T-helper 1 cell treated with Interleukin-12 subunit alpha and Interleukin-12 subunit beta and Interleukin-4 antibody, amounts not matched to agents 30 ng/mL and 1 ng/mL, for 36 hours (primary cell): ENCODE measurements around the gene ADAM12. TPM values are rescaled to one million over a fixed set of nuclear protein-coding genes. Genes with fewer than 3 reads are reported as not detected.

Experiments used
- intact Hi-C: fragments of 100-400 bp; cut with micrococcal nuclease; formaldehyde crosslinking; loops from one replicate; pipeline ENCODE4 v1.15.1; 2024
- total RNA-seq: library from RNA; stranded (reverse); gene quantifications from 2 replicates; pipeline ENCODE4 v1.2.3, GENCODE V29; 2022

The ADAM12 gene
- total RNA-seq, 1 donor from 2014 or later, result 0.07 TPM

DNA sequence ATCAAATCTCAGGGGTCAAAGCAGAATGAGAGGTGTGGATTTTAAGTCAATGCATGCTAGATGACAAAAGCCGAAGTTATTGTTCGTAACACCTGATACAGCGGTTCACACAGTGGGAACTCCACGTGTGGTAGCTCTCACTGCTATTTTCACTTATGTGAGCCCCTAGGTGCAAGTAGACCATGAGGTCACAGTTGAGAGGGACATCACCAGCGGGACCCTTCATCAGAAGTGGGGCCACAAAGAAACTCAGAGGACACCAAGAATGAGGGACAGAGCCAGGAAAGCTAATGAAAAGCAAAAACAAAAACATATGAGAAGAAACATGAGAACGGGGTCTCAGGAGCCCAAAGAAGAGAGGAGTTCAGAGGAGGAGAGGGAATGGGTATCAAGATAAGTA is 63.5 kb downstream of the ADAM12 start:
- intact Hi-C loops, result no loop called here

DNA sequence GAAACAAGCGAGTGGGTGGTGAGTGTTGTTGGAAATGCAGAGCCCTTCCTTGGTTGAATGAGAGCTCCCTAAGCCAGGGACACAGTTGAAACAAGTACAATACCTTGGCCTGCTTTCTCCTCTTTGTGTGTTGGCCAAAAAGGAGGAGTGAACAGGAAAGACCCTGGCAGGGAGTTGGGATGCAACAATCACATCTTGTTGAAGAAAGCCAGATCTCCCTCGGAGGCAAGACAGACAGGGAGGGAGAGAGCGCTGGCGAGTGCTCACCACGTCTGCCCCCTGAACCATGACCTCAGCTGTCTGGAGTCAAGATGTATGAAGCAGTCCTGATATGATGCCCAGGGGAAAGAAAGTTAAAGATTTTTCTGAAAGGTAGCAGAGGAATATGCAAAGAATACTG is 66.8 kb downstream of the ADAM12 start:
- intact Hi-C loops, result no loop called here

DNA sequence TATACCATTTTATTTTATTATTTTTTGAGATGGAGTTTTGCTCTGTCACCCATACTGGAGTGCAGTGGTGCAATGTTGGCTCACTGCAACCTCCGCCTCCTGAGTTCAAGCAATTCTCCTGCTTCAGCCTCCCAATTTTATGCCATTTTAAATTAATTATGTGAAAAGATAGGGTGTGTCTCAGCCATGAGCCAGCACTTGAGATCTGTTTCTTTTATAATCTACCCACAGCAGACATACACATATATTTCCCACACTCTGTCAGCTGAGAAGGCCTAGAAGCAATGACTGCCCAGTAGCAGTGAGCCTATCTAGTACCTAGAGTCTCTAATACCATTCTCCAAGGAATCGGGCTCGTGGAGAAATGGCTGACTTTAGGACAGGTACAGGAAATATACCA is 70.5 kb downstream of the ADAM12 start:
- intact Hi-C loops, result no loop called here

DNA sequence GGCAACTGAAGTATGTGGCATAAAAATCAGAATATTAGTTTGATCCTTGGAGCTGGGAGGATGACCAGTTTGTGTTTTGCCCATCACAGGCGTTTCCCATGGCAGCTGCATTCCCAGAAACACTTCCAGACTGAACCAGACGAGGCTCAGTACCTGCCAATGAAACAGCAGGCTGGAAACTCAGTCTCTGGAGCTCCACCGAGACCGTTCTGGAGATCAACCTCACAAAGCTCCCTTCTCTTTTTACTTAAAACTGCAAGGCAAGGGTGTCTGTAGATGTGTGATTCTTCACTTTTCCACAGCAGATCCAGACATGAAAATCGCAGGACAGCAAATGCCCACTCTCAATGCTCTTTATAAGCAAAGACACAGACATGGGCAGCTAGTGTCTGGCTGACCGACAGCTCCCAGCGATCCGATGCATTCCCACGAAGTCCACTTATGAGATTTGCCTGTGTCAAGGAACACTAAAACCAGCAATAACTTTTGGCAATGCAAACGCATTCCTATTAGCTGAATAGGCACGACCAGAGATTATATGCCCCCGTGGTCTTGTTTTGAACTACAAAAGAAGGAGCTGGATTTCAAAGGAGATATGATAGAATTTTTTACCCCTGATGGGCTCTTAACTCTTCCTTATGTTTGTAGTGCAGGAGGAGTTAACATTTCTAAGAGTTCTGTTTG is 72.6 kb downstream of the ADAM12 start:
- intact Hi-C loops, result no loop called here

DNA sequence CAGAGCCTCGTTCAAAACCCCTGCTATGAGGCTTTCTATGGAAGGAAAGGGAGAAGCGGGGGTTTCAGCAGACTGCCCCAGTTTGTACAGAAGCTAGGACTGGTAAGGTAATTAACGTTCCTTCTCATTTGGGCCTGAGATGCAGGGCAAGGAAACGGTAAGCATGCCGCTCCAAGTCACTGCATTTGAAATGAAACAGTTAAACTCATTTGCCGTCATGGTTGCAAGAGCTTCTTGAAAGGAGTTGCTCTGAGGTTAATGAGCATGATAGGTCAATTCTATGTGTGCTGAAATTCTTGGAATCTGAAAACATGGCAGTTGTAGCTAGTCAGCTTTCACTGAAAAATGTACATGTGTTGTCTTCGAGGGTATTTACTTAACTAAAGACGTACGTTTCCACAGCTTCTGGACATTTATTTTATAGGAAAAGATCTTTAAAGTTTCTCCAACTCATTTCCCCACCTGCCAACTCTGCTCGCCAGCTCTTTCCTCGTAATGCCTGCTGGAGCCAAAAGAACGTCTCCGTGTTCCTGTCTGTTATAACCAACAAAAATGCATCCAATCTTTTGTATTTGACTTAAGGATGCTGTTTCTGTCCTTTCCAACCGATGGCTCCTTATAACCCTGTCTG is 73.3 kb downstream of the ADAM12 start:
- intact Hi-C loops, result no loop called here

DNA sequence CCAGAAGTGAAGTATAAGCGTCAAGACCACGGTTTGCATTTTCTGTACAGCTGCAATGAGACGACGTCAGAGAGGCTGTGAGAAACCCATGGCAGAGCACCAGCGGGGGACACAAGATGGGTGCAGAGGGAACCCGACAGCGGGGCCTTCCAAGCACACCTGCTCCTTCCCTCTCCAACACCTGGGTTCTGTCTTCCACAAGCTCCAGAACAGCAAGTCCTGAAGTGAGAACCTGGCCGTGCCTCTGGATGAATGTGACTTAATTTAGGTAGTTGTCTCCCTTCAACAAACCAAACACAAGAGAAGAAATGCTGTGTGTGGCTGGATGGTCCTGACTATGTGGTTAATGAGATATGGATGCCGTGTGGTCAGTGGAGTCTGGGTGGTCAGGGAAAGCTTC is 76.1 kb downstream of the ADAM12 start:
- intact Hi-C loops, result no loop called here

DNA sequence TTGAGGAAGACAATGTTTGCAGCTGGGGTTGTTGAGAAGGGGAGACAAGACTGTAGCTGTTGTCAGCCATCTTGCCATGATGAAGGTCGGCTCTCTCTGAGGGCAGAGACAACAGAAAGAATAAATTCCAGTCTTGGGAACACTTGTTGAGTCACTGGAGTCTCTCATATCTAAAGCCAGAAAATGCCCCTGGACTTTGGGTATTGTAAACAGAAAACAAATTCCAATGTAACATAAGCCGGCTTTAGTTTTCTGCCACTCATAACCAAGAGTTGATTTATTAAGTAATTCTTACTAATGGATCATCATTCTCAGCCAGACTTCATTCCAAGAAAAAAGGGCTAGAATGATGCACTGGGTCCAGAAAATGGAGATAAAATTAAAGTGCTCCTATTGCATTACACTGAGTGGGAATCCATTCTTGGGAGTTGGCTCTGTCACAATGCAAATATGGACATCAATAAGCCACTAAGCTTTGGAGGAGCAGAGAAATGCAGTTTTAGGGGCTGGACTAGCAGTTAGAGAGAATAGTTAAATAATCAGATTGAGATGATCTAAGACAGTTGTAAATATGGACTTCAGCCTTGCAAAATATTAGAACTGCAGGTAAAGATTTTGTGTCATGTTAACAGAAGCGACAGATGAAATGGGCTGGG is 78.9 kb downstream of the ADAM12 start:
- intact Hi-C loops, result no loop called here

DNA sequence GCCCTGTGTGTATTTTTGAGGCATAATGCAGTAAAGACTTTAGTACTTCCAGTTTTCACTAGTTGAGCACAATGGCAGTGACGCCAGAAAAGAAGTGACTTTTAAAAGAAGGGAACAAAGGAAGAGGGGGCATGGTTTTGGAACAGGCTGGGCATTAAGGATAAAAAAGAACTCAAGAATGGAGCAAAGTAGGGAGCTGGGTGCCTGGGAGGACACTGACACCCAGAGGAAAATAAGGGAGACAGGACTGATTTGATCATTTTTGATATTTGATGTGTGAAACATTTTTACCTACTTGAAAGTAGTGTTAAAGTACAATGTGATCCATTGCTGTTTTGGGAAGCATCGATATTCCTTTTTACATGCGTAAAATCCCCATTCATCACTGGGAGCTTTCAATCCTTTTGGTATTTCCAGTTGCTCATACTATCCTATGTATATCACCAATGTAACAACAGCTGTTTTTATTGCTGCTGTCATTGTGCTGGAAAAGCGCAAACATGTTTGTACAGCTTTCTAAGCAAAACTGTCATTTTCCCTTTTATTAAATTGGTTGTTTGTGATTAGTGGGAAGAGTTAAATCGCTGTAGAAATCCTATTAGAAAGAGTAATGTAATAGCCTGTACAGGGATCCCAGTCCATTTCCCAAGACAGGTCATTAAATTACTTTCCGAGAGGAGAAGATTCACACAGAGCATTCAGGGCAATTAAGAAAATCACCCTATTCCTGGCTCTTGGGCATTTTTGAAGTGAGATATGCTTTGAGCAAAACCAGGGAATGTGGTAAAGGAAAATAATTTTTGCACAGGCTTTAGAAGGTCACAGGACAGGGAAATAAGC is 85.2 kb downstream of the ADAM12 start:
- intact Hi-C loops, result no loop called here

DNA sequence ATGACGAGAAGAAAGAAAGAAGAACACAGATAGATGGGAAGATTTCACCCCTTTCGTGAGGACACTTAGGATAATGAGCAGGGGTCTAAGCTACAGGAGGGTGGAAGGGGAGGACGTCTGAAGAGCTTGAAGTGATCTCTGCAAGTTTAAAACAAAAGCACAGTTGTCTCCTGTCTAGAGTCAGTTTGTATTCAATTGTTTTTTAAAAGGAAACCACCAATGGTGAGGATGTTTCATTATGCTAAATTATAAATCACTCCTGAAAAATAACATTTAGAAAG is 85.9 kb downstream of the ADAM12 start:
- intact Hi-C loops, result no loop called here

DNA sequence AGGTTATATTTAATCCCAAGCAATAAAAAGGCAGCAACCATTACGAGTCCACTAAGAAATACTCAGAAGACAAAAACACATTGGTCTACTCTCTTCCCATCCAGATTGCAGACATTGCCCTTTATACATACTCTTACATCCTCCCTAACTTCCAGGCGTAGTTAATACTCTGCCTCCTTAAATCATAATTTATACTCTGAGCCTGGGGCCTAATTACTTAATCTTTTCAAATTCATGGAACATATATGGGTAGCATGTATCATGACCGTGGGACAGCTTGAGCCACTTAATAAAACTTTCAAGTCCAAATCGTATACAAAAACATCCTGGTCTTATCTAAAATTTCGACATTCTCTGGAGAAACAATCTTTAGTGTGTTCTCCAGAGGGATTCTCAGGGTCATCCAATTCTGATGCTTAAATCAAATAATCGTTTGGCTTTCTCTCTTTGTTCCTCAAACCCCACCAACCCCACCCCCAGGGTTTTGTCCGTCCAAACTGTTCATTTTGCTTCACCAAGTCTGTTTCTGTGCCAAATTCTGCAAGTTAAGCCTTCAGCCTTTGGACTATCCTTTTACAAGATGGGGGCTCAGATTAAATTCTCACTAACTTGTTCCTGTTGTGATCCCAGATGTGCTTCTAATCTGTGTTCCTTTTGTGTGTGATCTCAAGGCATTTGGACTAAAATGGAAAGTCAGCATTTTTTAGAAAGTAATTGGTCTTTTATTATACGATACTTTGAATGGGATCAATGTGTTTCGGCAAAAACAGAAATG is 86.4 kb downstream of the ADAM12 start:
- intact Hi-C loops, result no loop called here

DNA sequence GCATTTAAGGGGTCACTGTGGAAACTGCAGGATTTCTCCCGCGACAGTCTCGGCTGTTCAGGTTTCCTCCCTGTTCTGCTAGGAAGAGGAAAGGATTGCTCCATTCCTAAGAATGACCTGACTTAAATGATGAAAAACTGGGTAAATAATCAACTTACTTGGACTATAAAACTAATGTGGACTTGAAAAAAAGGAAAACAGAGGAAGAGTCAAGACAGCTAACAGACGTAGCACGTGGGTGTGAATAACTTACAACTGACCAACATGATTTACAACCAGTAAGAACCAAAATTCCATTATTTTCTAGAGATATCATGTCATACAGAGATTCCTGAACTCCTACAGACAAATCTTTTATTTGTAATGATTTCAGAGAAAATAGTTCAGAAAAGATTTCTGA is 93.8 kb downstream of the ADAM12 start:
- intact Hi-C loops, result no loop called here

DNA sequence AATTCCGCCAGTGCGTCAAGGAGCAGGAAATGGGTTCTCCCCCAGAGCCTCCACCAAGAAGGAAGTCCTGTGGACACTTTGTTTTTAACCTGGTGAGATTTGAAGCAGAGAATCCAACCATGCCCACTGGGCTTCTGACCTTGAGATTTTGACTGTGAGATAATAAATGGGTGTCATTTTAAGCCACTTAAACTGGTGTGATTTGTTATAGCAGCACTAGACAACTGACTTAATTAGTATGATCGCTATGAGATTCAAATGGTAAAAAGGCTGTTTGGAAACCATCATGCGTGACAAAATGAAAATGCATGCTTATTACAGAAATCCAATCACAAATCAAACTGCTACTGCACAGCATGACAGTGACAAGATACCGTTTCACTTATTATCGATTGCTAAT is 98.0 kb downstream of the ADAM12 start:
- intact Hi-C loops, result no loop called here

DNA sequence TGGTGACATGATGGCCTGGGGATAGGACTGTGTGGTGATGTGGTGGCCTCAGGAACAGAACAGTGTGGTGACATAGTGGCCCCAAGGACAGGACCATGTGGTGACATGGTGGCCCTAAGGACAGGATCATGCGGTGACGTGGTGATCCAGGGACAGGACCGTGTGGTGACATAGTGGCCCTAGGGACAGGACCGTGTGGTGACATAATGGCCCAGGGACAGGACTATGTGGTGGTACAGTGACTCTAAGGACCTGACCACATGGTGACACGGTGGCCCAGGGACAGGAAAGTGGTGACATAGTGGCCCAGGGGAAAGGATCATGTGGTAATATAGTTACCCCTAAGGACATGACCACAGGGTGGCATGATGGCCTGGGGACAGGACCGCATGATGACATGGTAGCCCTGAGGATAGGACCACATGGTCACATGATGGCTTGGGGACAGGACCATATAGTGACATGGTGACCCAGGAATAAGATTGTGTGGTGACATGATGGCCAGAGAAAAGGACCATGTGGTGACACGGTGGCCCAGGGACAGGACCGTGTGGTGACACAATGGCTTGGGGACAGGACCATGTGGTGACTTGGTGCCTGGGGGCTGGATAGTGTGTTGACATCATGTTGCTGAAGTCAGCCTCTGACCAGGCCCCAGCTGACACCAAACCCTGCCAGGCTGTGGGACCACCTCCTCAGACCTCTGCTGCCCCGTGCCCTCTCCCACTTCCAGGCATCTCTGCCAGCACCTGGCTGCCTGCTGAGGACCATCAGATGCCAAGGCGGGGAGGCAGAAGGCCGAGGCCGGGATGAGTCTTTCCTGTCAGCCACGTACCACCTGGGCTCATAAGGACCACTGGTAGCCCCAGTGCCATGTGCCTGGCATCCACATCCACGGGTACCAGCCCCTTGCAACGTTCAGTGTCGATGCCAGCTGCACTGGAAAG is 99.5 kb downstream of the ADAM12 start:
- intact Hi-C loops, result no loop called here

DNA sequence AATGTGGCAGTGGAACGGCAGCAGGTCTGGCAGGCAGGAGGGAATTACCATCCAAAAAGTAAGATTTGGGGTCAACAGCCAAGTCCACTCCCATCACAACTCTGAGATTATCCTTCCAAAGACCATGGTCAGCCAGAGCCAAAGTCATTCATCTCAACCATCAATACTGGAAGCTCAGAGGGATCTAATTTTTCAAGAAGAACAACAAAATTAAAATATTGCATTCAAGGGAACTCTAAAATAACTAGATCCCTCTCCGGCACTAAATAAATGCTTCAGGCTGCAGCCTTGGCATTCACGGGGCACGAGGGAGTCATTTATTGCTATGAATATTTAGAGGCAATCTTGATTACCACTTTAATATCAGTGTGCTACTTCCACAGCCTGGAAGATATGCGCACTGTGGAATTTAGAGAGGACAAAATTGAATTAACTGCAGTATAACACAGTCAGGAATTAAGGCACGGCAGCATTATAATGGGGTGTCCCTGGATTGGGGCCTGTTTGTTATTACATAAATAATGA is 102.0 kb downstream of the ADAM12 start:
- intact Hi-C loops, result no loop called here

DNA sequence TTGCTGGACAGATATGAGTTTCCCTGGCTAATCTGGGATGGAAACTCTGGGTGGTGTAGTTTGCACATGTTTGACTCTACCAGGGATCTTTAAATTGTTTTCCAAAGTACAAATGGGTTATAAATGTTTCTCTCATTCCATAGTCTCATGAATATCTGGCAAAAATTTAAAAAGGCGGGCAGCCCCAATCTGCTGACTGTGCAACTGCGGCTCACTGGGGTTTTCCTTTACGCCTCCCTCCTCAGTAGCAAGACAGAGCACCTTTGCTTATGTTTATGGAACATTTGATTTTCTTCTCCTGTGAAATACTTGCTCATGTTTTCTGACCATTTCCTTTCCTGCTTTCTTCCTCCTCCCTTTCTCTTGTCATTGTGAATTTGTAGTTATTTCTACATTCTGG is 105.0 kb downstream of the ADAM12 start:
- intact Hi-C loops, result no loop called here

DNA sequence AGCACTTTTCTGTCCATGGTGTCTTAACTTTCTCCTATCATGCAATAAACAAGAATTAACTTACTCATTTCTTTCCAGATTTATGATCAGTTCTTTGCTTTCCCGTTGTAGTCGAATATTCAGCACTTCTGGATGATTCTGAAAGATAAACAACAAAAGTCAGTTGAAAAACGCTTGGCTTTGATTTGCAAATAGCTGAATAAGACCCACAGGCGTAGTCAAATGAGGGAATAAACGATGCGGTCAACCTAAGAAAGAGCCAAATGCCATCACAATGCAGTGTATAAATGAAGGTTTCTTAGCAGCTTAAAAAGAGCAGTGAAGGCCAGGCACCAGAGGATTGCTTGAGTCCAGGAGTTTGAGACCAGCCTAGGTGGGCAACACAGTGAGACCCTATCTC is 109.4 kb downstream of the ADAM12 start:
- intact Hi-C loops, result no loop called here

DNA sequence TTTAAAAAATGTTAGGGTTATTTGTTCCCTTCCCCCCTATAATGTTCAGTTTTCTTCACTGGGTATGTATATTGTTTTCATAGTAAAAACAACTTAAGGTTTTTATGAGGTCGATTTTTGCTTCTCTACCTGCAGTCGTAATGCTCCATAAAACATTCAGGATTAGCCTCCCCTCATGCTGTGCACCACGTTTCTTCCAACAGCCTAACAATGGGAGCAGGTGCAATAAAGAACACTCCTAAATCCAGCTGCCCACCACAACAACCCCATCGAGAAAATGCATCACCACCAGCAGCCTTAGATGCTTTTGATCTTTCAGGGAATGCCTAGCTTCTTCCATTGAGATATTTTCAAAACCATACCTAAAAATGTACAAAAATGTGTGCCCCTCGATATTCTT is 111.1 kb downstream of the ADAM12 start:
- intact Hi-C loops, result no loop called here

DNA sequence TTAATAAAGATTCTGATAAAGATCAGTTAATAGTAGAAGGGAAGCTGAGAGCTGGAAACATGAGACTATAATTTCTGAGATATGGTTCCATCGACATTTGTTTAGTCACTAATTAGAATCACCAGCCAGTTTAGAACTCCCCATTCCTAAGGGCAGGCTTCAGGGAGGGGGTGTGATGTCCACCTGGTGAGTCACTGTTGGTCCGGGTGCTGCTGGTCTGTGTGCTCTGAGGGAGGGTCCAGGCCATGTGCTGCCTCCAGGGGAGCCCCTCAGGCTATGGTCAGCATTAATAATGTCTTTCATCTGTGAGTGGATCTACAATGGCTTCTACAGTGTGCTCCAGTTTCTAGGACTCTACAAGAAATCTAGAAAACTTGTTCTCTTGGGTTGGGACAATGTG is 115.8 kb downstream of the ADAM12 start:
- intact Hi-C loops, result no loop called here

DNA sequence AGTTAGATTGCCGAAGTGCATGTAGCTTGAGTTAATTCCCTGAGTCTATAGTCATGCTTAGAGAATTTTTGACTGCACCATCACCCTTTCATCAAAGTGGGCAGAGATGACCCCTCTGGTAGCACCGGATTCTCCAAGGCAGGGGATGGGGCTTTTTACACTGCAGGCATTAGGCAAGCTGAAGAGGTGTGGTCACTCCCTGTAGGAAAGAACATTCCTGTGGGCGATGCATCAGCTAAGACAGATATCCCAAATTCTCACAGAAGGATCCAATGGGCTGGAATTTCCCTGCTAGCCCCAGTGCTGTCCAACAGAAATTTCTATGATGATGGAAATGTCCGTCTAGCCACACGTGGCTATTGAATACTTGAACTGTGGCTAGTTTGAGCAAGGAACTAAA is 118.2 kb downstream of the ADAM12 start:
- intact Hi-C loops, result no loop called here
